Karpas-422 (cell line): Measurements from ENCODE around the gene PID1. TPM values are rescaled to one million over a fixed set of nuclear protein-coding genes. Genes with fewer than 3 reads are reported as not detected.

Experiments used
- DNase-seq: peaks from one replicate; pipeline ENCODE4 v3.0.0-alpha.2; 2015
- H2AFZ ChIP-seq: fragments of 200-600 bp; sonication (generic); 2 replicates; pipeline ENCODE4 v1.6.1; 2014; ENCODE audit warnings: antibody characterized with exemption, low read length, mixed read lengths
- H3K27ac ChIP-seq: fragments of 200-600 bp; sonication (generic); 2 replicates; pipeline ENCODE4 v1.5.1; 2014; ENCODE audit warnings: mild to moderate bottlenecking, low read length, moderate library complexity
- H3K27me3 ChIP-seq: fragments of 200-600 bp; sonication (generic); 2 replicates; pipeline ENCODE4 v1.6.1; 2014; ENCODE audit warnings: low read length, mixed read lengths
- H3K36me3 ChIP-seq: fragments of 200-600 bp; sonication (generic); 2 replicates; pipeline ENCODE4 v1.6.1; 2014; ENCODE audit warnings: low read length, mixed read lengths; ENCODE audit not compliant: insufficient read depth
- H3K4me1 ChIP-seq: fragments of 200-600 bp; sonication (generic); 2 replicates; pipeline ENCODE4 v1.6.1; 2014; ENCODE audit warnings: mild to moderate bottlenecking, low read length, mixed read lengths
- H3K4me2 ChIP-seq: fragments of 200-600 bp; sonication (generic); 2 replicates; pipeline ENCODE4 v1.6.1; 2014; ENCODE audit warnings: low read length, low read depth, mild to moderate bottlenecking; ENCODE audit not compliant: poor library complexity, severe bottlenecking
- H3K4me3 ChIP-seq: fragments of 200-600 bp; sonication (generic); 2 replicates; pipeline ENCODE4 v1.5.1; 2014; ENCODE audit warnings: mild to moderate bottlenecking, antibody characterized with exemption, low read length, mixed read lengths
- H3K79me2 ChIP-seq: fragments of 200-600 bp; sonication (generic); 2 replicates; pipeline ENCODE4 v1.6.1; 2014; ENCODE audit warnings: mild to moderate bottlenecking, low read length, mixed read lengths
- H3K9ac ChIP-seq: fragments of 200-600 bp; sonication (generic); 2 replicates; pipeline ENCODE4 v1.6.0; 2014; ENCODE audit warnings: low read length
- H3K9me2 ChIP-seq: fragments of 200-600 bp; sonication (generic), shearing (Covaris generic); replicated peaks from 2 replicates; pipeline ENCODE4 v1.6.0; 2014; ENCODE audit warnings: mild to moderate bottlenecking, low read length, moderate library complexity; ENCODE audit not compliant: insufficient read depth
- H3K9me3 ChIP-seq: fragments of 300-700, 200-600 bp; sonication (generic); 2 replicates; pipeline ENCODE4 v1.6.1; 2014; ENCODE audit warnings: low read length, mixed read lengths
- H4K20me1 ChIP-seq: fragments of 200-600 bp; sonication (generic); 2 replicates; pipeline ENCODE4 v1.6.1; 2014; ENCODE audit warnings: mild to moderate bottlenecking, antibody characterized with exemption, low read length, low read depth; ENCODE audit not compliant: insufficient read depth
- total RNA-seq: library from RNA; depleted of rRNA; stranded (reverse); fragments of >200 nt; shearing (Covaris generic); gene quantifications from 2 replicates; pipeline ENCODE4 v1.2.3, GENCODE V29; 2014; ENCODE audit warnings: low replicate concordance

Gene PID1
- total RNA-seq, 1 experiment from 2014 or later: not detected

DNA sequence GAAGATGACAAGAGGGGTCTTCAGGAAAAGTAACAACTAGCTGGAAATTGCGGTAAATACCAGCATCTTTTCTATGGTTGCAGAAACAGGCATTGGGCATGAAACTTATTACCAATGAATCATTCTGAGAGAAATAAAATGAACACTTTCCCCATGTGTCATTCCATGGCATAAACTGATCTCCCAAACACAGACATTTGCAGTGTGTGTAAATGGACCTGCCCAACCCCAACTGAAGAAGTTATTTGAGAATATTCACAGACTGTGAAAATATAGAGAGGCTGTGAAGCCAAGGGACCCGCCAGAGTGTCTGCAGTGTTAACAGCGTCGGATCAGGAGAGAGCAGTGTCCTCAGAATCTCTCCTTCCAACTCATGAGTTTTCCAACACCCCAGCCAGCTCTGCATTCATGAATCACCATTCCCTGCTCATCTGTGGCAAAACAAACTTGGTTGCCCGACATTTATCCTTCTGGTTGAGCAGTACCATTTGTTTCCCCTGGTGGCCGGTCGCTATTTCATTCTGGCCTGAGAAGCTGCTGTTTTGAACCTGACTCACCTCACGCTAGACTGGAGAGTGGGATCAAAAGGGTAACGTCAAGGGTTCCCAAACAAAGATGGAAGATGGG is 238.4 kb downstream of the PID1 start:
- Histone ChIP-seq H3K9me2 (no peaks in the 10 kb centered on the region), H3K9ac (no peak overlapping the region), H3K4me2 (no peak overlapping the region), H3K79me2 (no peaks in the 10 kb centered on the region), H3K36me3 (no peaks in the 10 kb centered on the region), H3K27ac (no peak overlapping the region), H3K9me3 (no peaks in the 10 kb centered on the region), H2AFZ (no peak overlapping the region), H3K4me1 (no peaks in the 10 kb centered on the region), H3K4me3 (no peak overlapping the region), H4K20me1 (no peaks in the 10 kb centered on the region), H3K27me3 (no peaks in the 10 kb centered on the region)
- no peak for DNase-seq

DNA sequence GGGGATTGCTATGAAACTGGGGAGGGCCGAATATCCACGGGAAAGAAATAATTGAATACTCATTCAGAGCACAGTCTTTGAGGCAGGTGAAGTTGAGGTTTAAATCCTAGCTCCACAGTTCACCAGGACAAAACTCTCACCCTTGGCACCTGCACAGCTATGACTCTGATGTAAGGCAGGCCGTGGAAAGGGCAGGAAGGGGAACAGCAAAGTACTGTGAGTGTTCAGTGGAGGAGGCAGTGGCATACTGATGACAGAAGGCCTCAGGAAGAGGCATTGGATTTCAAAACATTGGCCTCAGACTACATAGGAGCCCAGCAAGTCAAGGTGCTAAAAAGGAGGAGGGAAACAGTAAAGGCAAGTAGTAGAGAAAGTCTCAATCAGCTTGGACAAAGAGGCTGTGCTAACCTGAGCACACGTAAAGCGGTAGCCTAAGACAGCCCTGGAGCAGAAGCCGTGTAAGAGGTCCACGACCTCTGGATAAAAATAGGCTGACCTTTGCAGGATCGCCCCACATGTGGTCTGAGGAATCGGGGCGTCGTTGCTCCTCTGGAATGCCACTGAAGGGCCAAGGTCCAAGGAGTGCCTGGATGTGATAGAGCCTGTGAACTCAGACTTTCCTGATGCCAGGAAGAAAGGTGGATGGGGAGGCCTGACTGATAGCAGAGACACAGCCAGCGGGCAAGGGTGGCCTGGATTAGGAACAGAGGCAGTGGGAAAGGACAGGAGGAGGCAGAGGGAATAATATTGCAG is 243.6 kb downstream of the PID1 start:
- Histone ChIP-seq H3K4me3 (no peak overlapping the region), H2AFZ (no peak overlapping the region), H3K79me2 (no peaks in the 10 kb centered on the region), H3K9ac (no peak overlapping the region), H3K9me3 (no peaks in the 10 kb centered on the region), H3K9me2 (no peaks in the 10 kb centered on the region), H4K20me1 (no peaks in the 10 kb centered on the region), H3K27me3 (no peaks in the 10 kb centered on the region), H3K4me1 (no peaks in the 10 kb centered on the region), H3K27ac (no peak overlapping the region), H3K36me3 (no peaks in the 10 kb centered on the region), H3K4me2 (no peak overlapping the region)
- no peak for DNase-seq

- H3K27ac ChIP-seq: no peak overlapping the region
- no peaks in the 10 kb centered on the region for H3K9me2 ChIP-seq
- DNase-seq: no peak
- H3K4me2 ChIP-seq: no peak overlapping the region
- no peak overlapping the region for H3K4me3 ChIP-seq
- no peaks in the 10 kb centered on the region for H4K20me1 ChIP-seq
- no peaks in the 10 kb centered on the region for H3K27me3 ChIP-seq
- no peak overlapping the region for H2AFZ ChIP-seq
- H3K4me1 ChIP-seq: no peaks in the 10 kb centered on the region
- H3K9me3 ChIP-seq: no peaks in the 10 kb centered on the region
- no peak overlapping the region for H3K9ac ChIP-seq
- no peaks in the 10 kb centered on the region for H3K36me3 ChIP-seq
- no peaks in the 10 kb centered on the region for H3K79me2 ChIP-seq
Measured at GRCh38 chr2:229025653-229026052, 245.4 kb downstream of the PID1 start.

- Histone ChIP-seq H3K36me3 (no peaks in the 10 kb centered on the region), H3K9ac (no peak overlapping the region), H3K27ac (no peak overlapping the region), H3K9me2 (no peaks in the 10 kb centered on the region), H3K4me2 (no peak overlapping the region), H3K27me3 (no peaks in the 10 kb centered on the region), H4K20me1 (no peaks in the 10 kb centered on the region), H3K9me3 (no peaks in the 10 kb centered on the region), H3K4me1 (no peaks in the 10 kb centered on the region), H3K4me3 (no peak overlapping the region), H2AFZ (no peak overlapping the region), H3K79me2 (no peaks in the 10 kb centered on the region)
- no peak for DNase-seq
Measured at GRCh38 chr2:229022652-229023051, 248.4 kb downstream of the PID1 start.

- H4K20me1 ChIP-seq: no peaks in the 10 kb centered on the region
- no peaks in the 10 kb centered on the region for H3K27me3 ChIP-seq
- H3K9me2 ChIP-seq: no peaks in the 10 kb centered on the region
- H3K27ac ChIP-seq: no peak overlapping the region
- no peak for DNase-seq
- H3K9me3 ChIP-seq: no peaks in the 10 kb centered on the region
- H3K9ac ChIP-seq: no peak overlapping the region
- H3K4me3 ChIP-seq: no peak overlapping the region
- no peak overlapping the region for H3K4me2 ChIP-seq
- no peaks in the 10 kb centered on the region for H3K36me3 ChIP-seq
- H2AFZ ChIP-seq: no peak overlapping the region
- no peaks in the 10 kb centered on the region for H3K4me1 ChIP-seq
- H3K79me2 ChIP-seq: no peaks in the 10 kb centered on the region
Measured at GRCh38 chr2:229022071-229022470, 249.0 kb downstream of the PID1 start.

DNA sequence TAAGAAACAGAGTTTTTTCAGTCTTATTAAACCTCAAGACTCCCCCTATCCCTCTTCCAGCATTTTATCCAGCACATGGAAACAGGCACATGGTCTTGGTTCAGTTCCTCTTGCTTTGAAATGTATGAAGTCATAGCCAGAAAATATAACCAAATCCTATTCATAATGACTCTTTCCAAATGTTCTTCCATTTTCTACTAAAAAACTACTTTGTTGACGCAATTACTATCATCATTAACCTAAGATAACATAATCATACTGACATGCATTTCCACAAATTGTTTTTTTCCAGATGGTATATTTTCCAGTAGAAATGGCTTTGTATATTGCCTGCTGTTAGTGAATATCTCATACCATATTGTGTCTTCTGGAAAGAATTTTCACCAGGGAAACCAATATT is 261.3 kb downstream of the PID1 start:
- no peak overlapping the region for H3K9ac ChIP-seq
- H3K9me3 ChIP-seq: no peaks in the 10 kb centered on the region

DNA sequence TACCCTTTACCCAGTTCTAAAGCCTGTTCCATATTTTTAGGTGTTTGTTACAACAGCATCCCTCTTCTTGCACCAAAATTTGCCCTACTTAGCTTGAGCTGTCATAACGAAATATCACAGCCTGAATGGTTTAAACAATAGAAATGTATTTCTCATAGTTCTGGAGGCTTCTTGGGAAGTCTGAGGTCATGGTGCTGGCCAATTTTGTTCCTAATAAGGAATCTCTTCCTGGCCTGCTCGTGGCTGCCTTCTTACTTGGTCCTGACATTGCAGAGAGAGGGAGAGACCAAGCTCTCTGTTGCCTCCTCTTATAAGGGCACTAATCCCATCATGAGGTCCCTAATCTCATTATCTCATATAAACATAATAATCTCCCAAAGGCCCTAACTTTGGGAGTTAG is 267.8 kb downstream of the PID1 start:
- no peak overlapping the region for H3K4me3 ChIP-seq
- H3K9me2 ChIP-seq: no peaks in the 10 kb centered on the region
- H3K27ac ChIP-seq: no peak overlapping the region
- no peaks in the 10 kb centered on the region for H3K4me1 ChIP-seq
- no peak overlapping the region for H3K4me2 ChIP-seq
- H2AFZ ChIP-seq: no peak overlapping the region
- DNase-seq: no peak
- no peaks in the 10 kb centered on the region for H4K20me1 ChIP-seq
- no peaks in the 10 kb centered on the region for H3K36me3 ChIP-seq
- peaks cover 5% of the 10 kb centered on the region; the same call in 1 of the 2 replicates for H3K9me3 ChIP-seq
- H3K27me3 ChIP-seq: no peaks in the 10 kb centered on the region
- H3K9ac ChIP-seq: no peak overlapping the region
- no peaks in the 10 kb centered on the region for H3K79me2 ChIP-seq

More for the DNA sequence above, 261.3 kb downstream of the PID1 start:
- Histone ChIP-seq H3K4me1 (no peaks in the 10 kb centered on the region), H3K4me2 (no peak overlapping the region), H3K36me3 (no peaks in the 10 kb centered on the region), H4K20me1 (no peaks in the 10 kb centered on the region), H3K9me2 (no peaks in the 10 kb centered on the region), H3K27ac (no peak overlapping the region), H2AFZ (no peak overlapping the region), H3K4me3 (no peak overlapping the region), H3K79me2 (no peaks in the 10 kb centered on the region), H3K27me3 (no peaks in the 10 kb centered on the region)
- DNase-seq: no peak

DNA sequence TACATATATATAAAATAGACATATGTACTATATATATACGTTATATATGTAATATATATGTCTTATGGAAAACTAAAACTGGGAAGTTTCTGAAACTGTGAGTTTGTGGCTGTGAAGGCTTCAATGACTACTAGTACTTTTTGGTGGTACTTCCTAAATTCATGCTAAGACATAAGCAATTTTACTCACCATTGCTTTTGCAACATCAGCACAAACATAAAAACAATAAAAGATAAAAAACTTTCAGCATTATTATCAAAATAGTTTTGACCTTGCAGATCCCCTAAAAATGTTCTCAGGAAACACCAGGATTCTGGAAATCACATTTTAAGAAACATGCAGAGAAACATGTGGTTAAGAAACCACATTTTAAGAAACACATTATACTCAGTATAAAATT is 269.9 kb downstream of the PID1 start:
- H3K79me2 ChIP-seq: no peaks in the 10 kb centered on the region
- no peak for DNase-seq

More for the DNA sequence above, 269.9 kb downstream of the PID1 start:
- Histone ChIP-seq H2AFZ (no peak overlapping the region), H3K4me3 (no peak overlapping the region), H3K27ac (no peak overlapping the region), H4K20me1 (no peaks in the 10 kb centered on the region), H3K27me3 (no peaks in the 10 kb centered on the region), H3K9ac (no peak overlapping the region), H3K9me3 (peaks cover 5% of the 10 kb centered on the region; the same call in 1 of the 2 replicates), H3K4me1 (no peaks in the 10 kb centered on the region), H3K9me2 (no peaks in the 10 kb centered on the region), H3K36me3 (no peaks in the 10 kb centered on the region), H3K4me2 (no peak overlapping the region)
